Activated CD8-positive, alpha-beta memory T cell treated with anti-CD3 and anti-CD28 coated beads, Interleukin-2, amount 10 ng/mL, durations not matched to agents 7 days and 5 days (primary cell): ENCODE measurements around the gene ANO4. TPM values are rescaled to one million over a fixed set of nuclear protein-coding genes. Genes with fewer than 3 reads are reported as not detected.
"Not testable (repeated sequence)": the region's sequence is repeated elsewhere in the genome, so short reads cannot be mapped to it uniquely, and the experiment has no call there.

Experiments
- ATAC-seq: fragments of 150-1000 bp; cut with Tn5 transposase; one replicate; pipeline ENCODE4 v1.10.0; 2021; ENCODE audit warnings: moderate library complexity
- CTCF ChIA-PET: fragments of 350-600 bp; sonication (Branson Sonifier 250); formaldehyde crosslinking; loops from one replicate; lab custom pipeline; 2021; ENCODE audit warnings: antibody characterized with exemption; lab: Charles Lee
- DNase-seq: peaks from one replicate; pipeline ENCODE4 v3.0.0-alpha.2; 2020
- H3K27ac Mint-ChIP-seq: one replicate; pipeline ENCODE4 v1.8.0; 2021; ENCODE audit warnings: mild to moderate bottlenecking, mixed read lengths
- H3K27me3 Mint-ChIP-seq: one replicate; pipeline ENCODE4 v1.8.0; 2021; ENCODE audit warnings: mixed read lengths
- H3K36me3 Mint-ChIP-seq: one replicate; pipeline ENCODE4 v1.8.0; 2021; ENCODE audit warnings: mild to moderate bottlenecking, mixed read lengths
- H3K4me1 Mint-ChIP-seq: one replicate; pipeline ENCODE4 v1.8.0; 2021; ENCODE audit warnings: mixed read lengths
- H3K4me3 Mint-ChIP-seq: one replicate; pipeline ENCODE4 v1.8.0; 2021; ENCODE audit warnings: mild to moderate bottlenecking, moderate library complexity, mixed read lengths
- H3K9me3 Mint-ChIP-seq: one replicate; pipeline ENCODE4 v1.8.0; 2022; ENCODE audit warnings: low read depth, mixed read lengths
- total RNA-seq, 2 experiments: library from RNA; stranded (reverse); gene quantifications; one replicate each; pipeline ENCODE4 v1.2.3, GENCODE V29; 2021

Gene ANO4
- total RNA-seq, 2 experiments from 2014 or later, result not detected

- no peak for DNase-seq
- H3K27ac Mint-ChIP-seq, result no peak overlapping the region
- H3K4me1 Mint-ChIP-seq, result no peaks in the 10 kb centered on the region
- ATAC-seq, result no peak
- no peaks in the 10 kb centered on the region for H3K36me3 Mint-ChIP-seq
- no peaks in the 10 kb centered on the region for H3K27me3 Mint-ChIP-seq
- no peak overlapping the region for H3K4me3 Mint-ChIP-seq
- CTCF ChIA-PET, result no interaction called here
- H3K9me3 Mint-ChIP-seq, result no peaks in the 10 kb centered on the region
These were observed 313.6 kb downstream of the ANO4 start for GRCh38 chr12:101108130-101108529.

- no peaks in the 10 kb centered on the region for H3K9me3 Mint-ChIP-seq
- H3K27me3 Mint-ChIP-seq, result no peaks in the 10 kb centered on the region
- H3K4me1 Mint-ChIP-seq, result no peaks in the 10 kb centered on the region
- DNase-seq, result no peak
- no peak for ATAC-seq
- H3K4me3 Mint-ChIP-seq, result no peak overlapping the region
- CTCF ChIA-PET, result no interaction called here
- H3K36me3 Mint-ChIP-seq, result no peaks in the 10 kb centered on the region
- H3K27ac Mint-ChIP-seq, result no peak overlapping the region
These were observed 316.3 kb downstream of the ANO4 start for GRCh38 chr12:101110866-101111265.

GRCh38 chr12:101111441-101111840, 316.9 kb downstream of the ANO4 start:
- no peaks in the 10 kb centered on the region for H3K9me3 Mint-ChIP-seq
- no peak overlapping the region for H3K27ac Mint-ChIP-seq
- ATAC-seq, result no peak
- H3K4me3 Mint-ChIP-seq, result no peak overlapping the region
- no peaks in the 10 kb centered on the region for H3K36me3 Mint-ChIP-seq
- no peaks in the 10 kb centered on the region for H3K27me3 Mint-ChIP-seq
- no peak for DNase-seq
- H3K4me1 Mint-ChIP-seq, result no peaks in the 10 kb centered on the region
- CTCF ChIA-PET, result no interaction called here

DNA sequence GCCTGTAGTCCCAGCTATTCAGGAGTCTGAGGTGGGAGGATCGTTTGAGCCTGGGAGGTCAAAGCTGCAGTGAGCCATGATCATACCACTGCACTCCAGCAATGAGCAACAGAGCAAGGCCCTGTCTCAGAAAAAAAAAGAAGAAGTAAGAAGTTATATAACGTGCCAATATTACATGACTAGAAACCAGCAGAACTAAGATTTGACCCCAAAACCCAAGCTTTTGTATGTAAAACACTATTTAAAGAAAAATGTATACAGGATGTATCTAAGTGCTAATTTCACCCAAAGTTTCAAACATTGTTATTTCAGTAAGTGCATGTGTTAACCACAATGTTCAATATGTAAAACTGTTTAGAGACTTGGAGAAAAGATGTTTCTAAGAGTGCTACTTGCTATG, 320.8 kb downstream of the ANO4 start:
- Mint-ChIP-seq H3K4me3 (no peak overlapping the region), H3K9me3 (no peaks in the 10 kb centered on the region), H3K4me1 (no peaks in the 10 kb centered on the region), H3K27me3 (no peaks in the 10 kb centered on the region), H3K27ac (no peak overlapping the region), H3K36me3 (no peaks in the 10 kb centered on the region)
- DNase-seq, result no peak
- CTCF ChIA-PET, result no interaction called here
- no peak for ATAC-seq

DNA sequence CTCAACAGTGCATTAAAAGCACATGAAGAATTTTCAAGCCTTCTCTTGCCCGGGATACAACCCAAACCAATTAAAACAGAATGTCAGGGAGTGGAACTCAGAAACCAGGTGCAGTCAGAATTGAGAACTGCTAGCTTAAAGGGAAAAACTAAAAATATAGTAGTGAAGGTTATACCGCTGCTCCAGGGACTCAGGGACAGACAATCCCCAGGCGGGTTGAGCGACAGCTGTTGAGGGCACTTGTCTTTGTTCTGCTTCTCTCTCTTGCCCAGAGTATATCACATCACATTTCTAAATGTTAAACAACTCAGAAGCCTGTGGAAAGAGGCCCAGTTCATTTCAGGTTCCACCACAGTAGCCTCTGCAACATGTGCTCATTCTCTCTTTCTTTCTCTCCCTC, 322.3 kb downstream of the ANO4 start:
- DNase-seq (no peak), ATAC-seq (no peak)
- Mint-ChIP-seq H3K4me3 (no peak overlapping the region), H3K9me3 (no peaks in the 10 kb centered on the region), H3K36me3 (no peaks in the 10 kb centered on the region), H3K27me3 (no peaks in the 10 kb centered on the region), H3K27ac (no peak overlapping the region), H3K4me1 (no peaks in the 10 kb centered on the region)
- CTCF ChIA-PET, result no interaction called here

- ATAC-seq (no peak), DNase-seq (no peak)
- Mint-ChIP-seq H3K4me1 (no peaks in the 10 kb centered on the region), H3K27ac (no peak overlapping the region), H3K36me3 (no peaks in the 10 kb centered on the region), H3K9me3 (no peaks in the 10 kb centered on the region), H3K27me3 (no peaks in the 10 kb centered on the region), H3K4me3 (no peak overlapping the region)
- CTCF ChIA-PET, result no interaction called here
These were observed 323.3 kb downstream of the ANO4 start for GRCh38 chr12:101117842-101118241.

GRCh38 chr12:101127521-101128219, 333.1 kb downstream of the ANO4 start:
- Mint-ChIP-seq H3K27me3 (no peaks in the 10 kb centered on the region), H3K4me1 (no peaks in the 10 kb centered on the region), H3K9me3 (no peaks in the 10 kb centered on the region), H3K36me3 (no peaks in the 10 kb centered on the region), H3K4me3 (no peak overlapping the region), H3K27ac (no peak overlapping the region)
- no peak for DNase-seq
- CTCF ChIA-PET, result no interaction called here
- no peak for ATAC-seq

GRCh38 chr12:101145777-101146431, 351.3 kb downstream of the ANO4 start:
- DNase-seq, H3K4me3 Mint-ChIP-seq, CTCF ChIA-PET, H3K36me3 Mint-ChIP-seq, ATAC-seq, H3K27me3 Mint-ChIP-seq, H3K27ac Mint-ChIP-seq, H3K4me1 Mint-ChIP-seq, H3K9me3 Mint-ChIP-seq: not testable (repeated sequence)

- no peak overlapping the region for H3K27ac Mint-ChIP-seq
- no peaks in the 10 kb centered on the region for H3K36me3 Mint-ChIP-seq
- H3K27me3 Mint-ChIP-seq, result no peaks in the 10 kb centered on the region
- H3K4me3 Mint-ChIP-seq, result no peak overlapping the region
- ATAC-seq (no peak), DNase-seq (no peak)
- H3K9me3 Mint-ChIP-seq, result no peaks in the 10 kb centered on the region
- H3K4me1 Mint-ChIP-seq, result no peaks in the 10 kb centered on the region
- CTCF ChIA-PET, result no interaction called here
These were observed 370.7 kb downstream of the ANO4 start for GRCh38 chr12:101165319-101165718.

DNA sequence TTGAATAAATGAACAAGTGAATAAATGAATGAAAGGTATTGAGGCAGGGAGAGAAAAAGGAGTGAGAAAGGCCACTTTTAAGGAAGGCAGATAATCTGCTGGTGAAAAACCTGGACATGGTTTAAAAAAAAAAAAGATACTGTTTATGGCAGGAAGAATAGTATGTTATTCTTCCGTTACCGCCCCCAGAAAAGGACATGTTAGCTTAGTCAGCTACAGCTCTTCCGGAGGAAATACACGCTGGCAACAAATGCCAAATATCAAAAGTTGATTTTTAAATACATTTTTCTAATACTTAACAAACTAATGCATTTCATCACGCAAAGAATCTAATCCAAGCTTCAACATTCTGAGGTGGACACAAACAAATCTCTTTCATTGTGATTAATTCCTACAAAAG, 372.3 kb downstream of the ANO4 start:
- no peak for DNase-seq
- Mint-ChIP-seq H3K36me3 (no peaks in the 10 kb centered on the region), H3K27me3 (no peaks in the 10 kb centered on the region), H3K4me3 (no peak overlapping the region), H3K9me3 (no peaks in the 10 kb centered on the region), H3K4me1 (no peaks in the 10 kb centered on the region), H3K27ac (no peak overlapping the region)
- no peak for ATAC-seq
- CTCF ChIA-PET, result no interaction called here

DNA sequence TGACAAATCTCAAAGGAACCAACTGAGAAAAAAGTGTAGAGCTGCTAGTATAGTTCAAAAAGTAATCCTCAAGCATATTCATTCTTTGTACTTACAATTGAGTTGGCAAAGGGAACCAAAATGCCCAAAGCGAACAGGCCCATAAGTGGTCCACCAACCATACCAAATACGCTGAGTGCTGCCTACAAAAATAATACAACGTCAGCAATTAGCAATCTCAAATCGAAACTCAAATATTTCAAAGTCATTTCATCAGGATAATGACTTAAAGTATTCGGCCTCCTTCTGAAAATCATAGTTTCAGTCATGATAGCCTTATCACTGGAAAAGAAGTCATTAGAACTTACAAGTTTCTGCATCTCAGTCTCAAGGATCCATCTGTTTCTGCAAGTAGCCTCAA, 373.4 kb downstream of the ANO4 start:
- Mint-ChIP-seq H3K27ac (no peak overlapping the region), H3K4me1 (no peaks in the 10 kb centered on the region), H3K9me3 (no peaks in the 10 kb centered on the region), H3K4me3 (no peak overlapping the region), H3K36me3 (no peaks in the 10 kb centered on the region), H3K27me3 (no peaks in the 10 kb centered on the region)
- DNase-seq, result no peak
- no peak for ATAC-seq
- CTCF ChIA-PET, result no interaction called here

DNA sequence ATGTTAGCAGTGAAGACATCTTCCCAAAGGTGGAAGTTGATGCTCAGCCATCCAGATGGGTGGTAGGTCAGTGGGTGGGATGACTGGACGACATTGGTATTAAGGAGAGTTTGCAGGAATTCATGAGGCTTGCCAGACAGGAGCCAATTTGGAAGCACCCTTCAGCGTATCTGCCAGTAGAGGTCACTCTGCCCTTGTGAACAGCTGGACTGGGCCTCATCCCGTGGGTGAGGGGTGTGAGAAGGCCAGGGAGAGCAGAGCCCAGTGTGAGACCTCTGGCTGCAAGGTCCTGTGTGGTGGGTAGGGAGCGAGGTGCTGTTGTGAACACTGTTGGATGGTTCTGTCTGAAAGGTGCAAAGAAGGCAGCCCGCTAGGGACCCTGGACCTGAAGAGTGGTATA, 377.7 kb downstream of the ANO4 start:
- DNase-seq (no peak), ATAC-seq (no peak)
- no peaks in the 10 kb centered on the region for H3K9me3 Mint-ChIP-seq
- H3K27ac Mint-ChIP-seq, result no peak overlapping the region
- H3K4me3 Mint-ChIP-seq, result no peak overlapping the region
- H3K4me1 Mint-ChIP-seq, result no peaks in the 10 kb centered on the region
- CTCF ChIA-PET, result no interaction called here
- H3K36me3 Mint-ChIP-seq, result no peaks in the 10 kb centered on the region
- peaks cover 2% of the 10 kb centered on the region for H3K27me3 Mint-ChIP-seq

- CTCF ChIA-PET, result no interaction called here
- Mint-ChIP-seq H3K36me3 (no peaks in the 10 kb centered on the region), H3K9me3 (no peaks in the 10 kb centered on the region), H3K27ac (no peak overlapping the region), H3K4me1 (no peaks in the 10 kb centered on the region), H3K4me3 (no peak overlapping the region), H3K27me3 (peaks cover 2% of the 10 kb centered on the region)
- no peak for ATAC-seq
- no peak for DNase-seq
These were observed 378.7 kb downstream of the ANO4 start for GRCh38 chr12:101173197-101173749.

DNA sequence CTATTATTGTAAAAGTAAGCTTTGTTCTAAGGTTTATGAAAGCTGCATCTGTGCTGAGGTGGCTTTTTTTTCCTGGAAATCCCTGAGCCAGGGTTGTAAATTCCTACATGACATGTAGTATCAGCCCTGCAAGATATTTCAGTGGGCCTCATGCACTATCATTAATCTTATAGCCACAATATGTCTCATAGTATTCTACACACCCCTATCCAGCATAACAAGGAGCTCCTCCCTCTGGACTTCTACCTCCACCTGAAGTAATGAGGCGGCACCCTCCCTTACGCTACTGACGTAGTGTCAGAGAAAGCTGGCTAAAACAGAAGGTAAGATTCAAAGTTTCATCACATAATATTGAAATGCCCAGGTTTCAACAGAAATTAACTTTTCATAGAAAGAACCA, 380.0 kb downstream of the ANO4 start:
- Mint-ChIP-seq H3K27me3 (peaks cover 2% of the 10 kb centered on the region), H3K4me1 (no peaks in the 10 kb centered on the region), H3K36me3 (no peaks in the 10 kb centered on the region), H3K4me3 (no peak overlapping the region), H3K9me3 (no peaks in the 10 kb centered on the region), H3K27ac (no peak overlapping the region)
- CTCF ChIA-PET, result no interaction called here
- DNase-seq (no peak), ATAC-seq (no peak)
